Middle frontal gyrus (tissue), 1 donor: ENCODE results near the gene SHISA9.

ENCODE experiments used
- DNase-seq: peaks from one replicate; pipeline ENCODE4 v3.0.0-alpha.2; 2015; ENCODE audit warnings: low spot score; ENCODE audit errors: extremely low spot score

SHISA9 gene

GRCh38 chr16:13168091-13168572, 266.7 kb downstream of the SHISA9 start:
- no peak for DNase-seq

- no peak for DNase-seq
Measured at GRCh38 chr16:13171313-13171712, 269.9 kb downstream of the SHISA9 start.

- DNase-seq = no peak
Measured at GRCh38 chr16:13176711-13177110, 275.3 kb downstream of the SHISA9 start.

- DNase-seq = peak; percentile 50
Measured at GRCh38 chr16:13178318-13178717, 276.9 kb downstream of the SHISA9 start.

- no peak for DNase-seq
Measured at GRCh38 chr16:13181432-13181831, 280.0 kb downstream of the SHISA9 start.

GRCh38 chr16:13186813-13187212, 285.4 kb downstream of the SHISA9 start:
- no peak for DNase-seq

GRCh38 chr16:13189250-13189649, 287.9 kb downstream of the SHISA9 start:
- DNase-seq = no peak

- no peak for DNase-seq
Measured at GRCh38 chr16:13193721-13194120, 292.3 kb downstream of the SHISA9 start.

GRCh38 chr16:13194766-13195165, 293.4 kb downstream of the SHISA9 start:
- no peak for DNase-seq

- DNase-seq = no peak
Measured at GRCh38 chr16:13203725-13204124, 302.3 kb downstream of the SHISA9 start.

- DNase-seq = no peak
Measured at GRCh38 chr16:13205352-13205751, 304.0 kb downstream of the SHISA9 start.

- DNase-seq = no peak
Measured at GRCh38 chr16:13206606-13207005, 305.2 kb downstream of the SHISA9 start.

- DNase-seq = no peak
Measured at GRCh38 chr16:13207151-13207550, 305.8 kb downstream of the SHISA9 start.

- no peak for DNase-seq
Measured at GRCh38 chr16:13223666-13224065, 322.3 kb downstream of the SHISA9 start.

- no peak for DNase-seq
Measured at GRCh38 chr16:13229039-13229438, 327.6 kb downstream of the SHISA9 start.

- DNase-seq = no peak
Measured at GRCh38 chr16:13231365-13231764, 330.0 kb downstream of the SHISA9 start.

- no peak for DNase-seq
Measured at GRCh38 chr16:13234999-13235398, 333.6 kb downstream of the SHISA9 start.

- no peak for DNase-seq
Measured at GRCh38 chr16:13236308-13236707, 334.9 kb downstream of the SHISA9 start.

GRCh38 chr16:13238182-13238581, 336.8 kb downstream of the SHISA9 start:
- no peak for DNase-seq

- DNase-seq = no peak
Measured at GRCh38 chr16:13242201-13242600, 340.8 kb downstream of the SHISA9 start.

- DNase-seq = no peak
Measured at GRCh38 chr16:13244770-13245169, 343.4 kb downstream of the SHISA9 start.

GRCh38 chr16:13245713-13246377, 344.4 kb downstream of the SHISA9 start:
- no peak for DNase-seq

- DNase-seq = no peak
Measured at GRCh38 chr16:13254998-13255614, 353.7 kb downstream of the SHISA9 start.
